GM12873 (cell line): Measurements from ENCODE around the gene FMO5.

Experiments
- CTCF ChIP-seq: IDR thresholded peaks from 2 replicates; pipeline ENCODE4 v1.5.1; 2012; ENCODE audit warnings: low read depth, mild to moderate bottlenecking, moderate library complexity, low read length, control low read depth; ENCODE audit not compliant: insufficient read depth; ENCODE audit errors: missing control alignments

FMO5 gene

GRCh38 chr1:147185432-147185831 lies 39.7 kb downstream of the FMO5 start:
- TF ChIP-seq CTCF = no peak

GRCh38 chr1:147177611-147178380 lies 47.3 kb downstream of the FMO5 start:
- no peak for TF ChIP-seq CTCF

- TF ChIP-seq CTCF = peak; percentile 70
These were observed 52.7 kb downstream of the FMO5 start, which contains the start of gene PRKAB2 for GRCh38 chr1:147172168-147173016. TSS of gene PRKAB2 (minus strand) at chr1:147172470. CDS start at chr1:147172144, 326 bp downstream.

GRCh38 chr1:147171399-147172167 lies 53.6 kb downstream of the FMO5 start:
- TF ChIP-seq CTCF = no peak

GRCh38 chr1:147169840-147170674 lies 55.1 kb downstream of the FMO5 start:
- no peak for TF ChIP-seq CTCF

GRCh38 chr1:147169171-147169570 lies 56.0 kb downstream of the FMO5 start:
- TF ChIP-seq CTCF = no peak
